Measurements from ENCODE around the gene PGAM5. TPM values are rescaled to one million over a fixed set of nuclear protein-coding genes. Genes with fewer than 3 reads are reported as not detected.

Gene PGAM5
- total and polyA plus RNA-seq, 8 donors, result 9.0 to 27.3 (median 16.3) TPM

- Histone ChIP-seq H3K4me1 (no peaks in the 10 kb centered on the region), H3K4me3 (no peak overlapping the region), H3K27ac (no peak overlapping the region), H3K36me3 (peaks cover 0 to 54% (median 17%) of the 10 kb centered on the region in 3 donors), H3K27me3 (no peaks in the 10 kb centered on the region), H3K9me3 (no peaks in the 10 kb centered on the region)
- TF ChIP-seq CTCF (IDR thresholded peaks at IDR 0.05), result no peak
- DNase-seq, result peak in 1 of 6 donors; percentile 58
- no peak for ATAC-seq
- WGBS, 2 donors, result 96 to 97% methylated on average over 15 of the region's 15 CpGs
- intact Hi-C loops (cut with DNase I), result no loop called here
- FAIRE-seq, result no peak
Measured at GRCh38 chr12:132736913-132737312, 26.3 kb downstream of the PGAM5 start.

GRCh38 chr12:132739600-132740312 lies 29.1 kb downstream of the PGAM5 start:
- H3K27ac ChIP-seq, result no peak overlapping the region
- H3K27me3 ChIP-seq, result no peaks in the 10 kb centered on the region
- H3K4me1 ChIP-seq, result no peaks in the 10 kb centered on the region
- H3K9me3 ChIP-seq, result no peaks in the 10 kb centered on the region
- H3K4me3 ChIP-seq, result no peak overlapping the region
- WGBS, 2 donors, result 92% methylated on average over 19 of the region's 19 CpGs
- FAIRE-seq, result no peak
- peaks cover 3 to 54% (median 9%) of the 10 kb centered on the region in 3 donors for H3K36me3 ChIP-seq
- peak in 1 of 6 donors; percentile 35 for DNase-seq
- no peak for TF ChIP-seq CTCF (IDR thresholded peaks at IDR 0.05)
- ATAC-seq, result no peak
- intact Hi-C loops (cut with DNase I), result no loop called here

GRCh38 chr12:132740313-132740646 lies 29.6 kb downstream of the PGAM5 start:
- WGBS, 2 donors, result 86% methylated on average over 6 of the region's 6 CpGs
- no peak for TF ChIP-seq CTCF (IDR thresholded peaks at IDR 0.05)
- Histone ChIP-seq H3K27ac (no peak overlapping the region), H3K36me3 (peaks cover 3 to 54% (median 14%) of the 10 kb centered on the region in 3 donors), H3K27me3 (no peaks in the 10 kb centered on the region), H3K9me3 (no peaks in the 10 kb centered on the region), H3K4me3 (no peak overlapping the region), H3K4me1 (no peaks in the 10 kb centered on the region)
- intact Hi-C loops (cut with DNase I), result no loop called here
- ATAC-seq (no peak), FAIRE-seq (no peak), DNase-seq (no peak)

GRCh38 chr12:132740652-132741051 lies 30.0 kb downstream of the PGAM5 start:
- intact Hi-C loops (cut with DNase I), result no loop called here
- 88 to 94% methylated on average over 11 of the region's 11 CpGs for WGBS, 2 donors
- no peak for TF ChIP-seq CTCF (IDR thresholded peaks at IDR 0.05)
- DNase-seq (peak in 1 of 6 donors; percentile 24), ATAC-seq (no peak), FAIRE-seq (no peak)
- no peaks in the 10 kb centered on the region for H3K27me3 ChIP-seq
- H3K36me3 ChIP-seq, result peaks cover 3 to 57% (median 18%) of the 10 kb centered on the region in 3 donors
- no peaks in the 10 kb centered on the region for H3K4me1 ChIP-seq
- H3K4me3 ChIP-seq, result no peak overlapping the region
- no peaks in the 10 kb centered on the region for H3K9me3 ChIP-seq
- H3K27ac ChIP-seq, result no peak overlapping the region

GRCh38 chr12:132741620-132742019 lies 31.0 kb downstream of the PGAM5 start:
- DNase-seq (no peak), ATAC-seq (no peak), FAIRE-seq (no peak)
- no peaks in the 10 kb centered on the region for H3K27me3 ChIP-seq
- intact Hi-C loops (cut with DNase I), result no loop called here
- H3K4me3 ChIP-seq, result no peak overlapping the region
- WGBS, 2 donors, result 86 to 91% methylated on average over 8 of the region's 8 CpGs
- no peak for TF ChIP-seq CTCF (IDR thresholded peaks at IDR 0.05)
- peaks cover 3 to 65% (median 13%) of the 10 kb centered on the region in 3 donors for H3K36me3 ChIP-seq
- H3K4me1 ChIP-seq, result no peaks in the 10 kb centered on the region
- H3K9me3 ChIP-seq, result no peaks in the 10 kb centered on the region
- H3K27ac ChIP-seq, result no peak overlapping the region
